C4-2B (cell line): ENCODE data around the gene THAP8.

Experiments used
- H3K27ac ChIP-seq: fragments of 450-650 bp; 2 replicates; pipeline ENCODE4 v1.5.1; 2017
- CTCF ChIP-seq: fragments of 450-650 bp; conservative IDR thresholded peaks from 2 replicates; pipeline ENCODE4 v1.5.1; 2017; ENCODE audit warnings: mild to moderate bottlenecking
- ZFX ChIP-seq: fragments of 450-650 bp; IDR thresholded peaks from 2 replicates; pipeline ENCODE4 v1.6.1; 2017

The THAP8 gene

GRCh38 chr19:36013280-36014011 is 40.6 kb downstream of the THAP8 start:
- peak overlapping the region; percentile 80 for H3K27ac ChIP-seq
- TF ChIP-seq CTCF = no peak
- TF ChIP-seq ZFX = no peak

- no peak overlapping the region for H3K27ac ChIP-seq
- no peak for TF ChIP-seq ZFX
- no peak for TF ChIP-seq CTCF
Measured at GRCh38 chr19:36010402-36010801, 43.7 kb downstream of the THAP8 start.

GRCh38 chr19:36009633-36010379 is 44.3 kb downstream of the THAP8 start:
- no peak for TF ChIP-seq CTCF
- H3K27ac ChIP-seq = peak overlapping the region; percentile 93

GRCh38 chr19:36009220-36009619 is 44.9 kb downstream of the THAP8 start:
- TF ChIP-seq ZFX (no peak), CTCF (no peak)
- peak overlapping the region; percentile 93 for H3K27ac ChIP-seq

- no peak for TF ChIP-seq CTCF
- TF ChIP-seq ZFX = peak; percentile 84; the same call in 1 of the 2 replicates
- peak within 1 kb of the TSS; percentile 93 for H3K27ac ChIP-seq
Measured at GRCh38 chr19:36008336-36008978, 45.6 kb downstream of the THAP8 start, which contains the start of gene SYNE4. Gene SYNE4 (minus strand): TSS chr19:36008813. CDS start chr19:36008681, 132 bp downstream.

GRCh38 chr19:36006955-36007354 is 47.1 kb downstream of the THAP8 start:
- H3K27ac ChIP-seq = peak overlapping the region; percentile 93; the same call in 1 of the 2 replicates

More at GRCh38 chr19:36006955-36007354, 47.1 kb downstream of the THAP8 start:
- TF ChIP-seq ZFX (no peak), CTCF (no peak)
